H1 (cell line): Measurements from ENCODE around the gene HDAC11. TPM values are rescaled to one million over a fixed set of nuclear protein-coding genes. Genes with fewer than 3 reads are reported as not detected.
"Not testable (repeated sequence)": the region's sequence is repeated elsewhere in the genome, so short reads cannot be mapped to it uniquely, and the experiment has no call there.

ENCODE experiments used
- CTCF ChIA-PET: fragments of 300-600 bp; sonication (Branson Sonifier 250); formaldehyde crosslinking; loops from one replicate; lab custom pipeline; 2021; ENCODE audit not compliant: partially characterized antibody; lab: Charles Lee
- POLR2A ChIA-PET: fragments of 300-600 bp; sonication (Branson Sonifier 250); formaldehyde crosslinking; loops from one replicate; lab custom pipeline; 2021; ENCODE audit warnings: inconsistent platforms; ENCODE audit not compliant: partially characterized antibody; lab: Charles Lee
- DNase-seq, 2 experiments: peaks; one replicate each; pipeline versions ENCODE4 v3.0.0 to v3.0.0-alpha.2; 2010 to 2022; ENCODE audit warnings: low spot score in 2 of 2, low read depth in 1 of 2, mixed read lengths in 1 of 2
- FAIRE-seq: peaks from 2 replicates; lab custom pipeline; 2011; peaks lifted over from hg19 to GRCh38; lab: Jason Lieb, UNC
- H2AFZ ChIP-seq: 2 replicates; pipeline ENCODE4 v1.8.1; 2012; ENCODE audit warnings: low read length, inconsistent platforms
- H2AK5ac ChIP-seq: 2 replicates; pipeline ENCODE4 v1.6.1; 2013; ENCODE audit warnings: low read depth, low read length
- H2BK120ac ChIP-seq: replicated peaks from 2 replicates; pipeline ENCODE3; 2013; ENCODE audit warnings: low read depth, low read length, inconsistent platforms
- H2BK12ac ChIP-seq: 2 replicates; pipeline ENCODE4 v1.6.1; 2013; ENCODE audit warnings: low read depth, low read length
- H2BK15ac ChIP-seq: 2 replicates; pipeline ENCODE4 v1.6.1; 2013; ENCODE audit warnings: low read length
- H2BK20ac ChIP-seq: 2 replicates; pipeline ENCODE4 v1.6.1; 2013; ENCODE audit warnings: low read length
- H2BK5ac ChIP-seq: 2 replicates; pipeline ENCODE4 v1.6.1; 2013; ENCODE audit warnings: low read depth, low read length
- H3K14ac ChIP-seq: 2 replicates; pipeline ENCODE4 v1.6.1; 2013; ENCODE audit warnings: inconsistent platforms; ENCODE audit not compliant: insufficient read length
- H3K18ac ChIP-seq: 2 replicates; pipeline ENCODE4 v1.6.1; 2013; ENCODE audit warnings: low read length; ENCODE audit errors: extremely low read depth
- H3K23ac ChIP-seq: 2 replicates; pipeline ENCODE4 v1.6.1; 2013; ENCODE audit warnings: inconsistent platforms; ENCODE audit not compliant: insufficient read length
- H3K23me2 ChIP-seq: 2 replicates; pipeline ENCODE4 v1.6.1; 2013; ENCODE audit warnings: low read depth, low read length
- H3K27ac ChIP-seq: 2 replicates; pipeline ENCODE4 v1.6.1; 2011; ENCODE audit warnings: low read depth, low read length, inconsistent platforms
- H3K27me3 ChIP-seq, 4 experiments: replicated peaks in 1 of 4; 1 replicate in 1 of 4; 2 replicates in 3 of 4; pipeline versions ENCODE4 v1.6.1 to v1.8.1; 2011 to 2013; ENCODE audit warnings: low read length in 3 of 4, mild to moderate bottlenecking in 3 of 4, inconsistent platforms in 2 of 4, mixed read lengths in 2 of 4, moderate library complexity in 1 of 4; ENCODE audit not compliant: control insufficient read depth in 3 of 4, insufficient read depth in 3 of 4; ENCODE audit errors: extremely low read depth in 1 of 4
- H3K36me3 ChIP-seq, 4 experiments: 2 replicates each; pipeline versions ENCODE4 v1.6.1 to v1.8.1; 2011 to 2013; ENCODE audit warnings: mild to moderate bottlenecking in 4 of 4, low read length in 3 of 4, moderate library complexity in 2 of 4, control low read depth in 1 of 4, inconsistent platforms in 1 of 4; ENCODE audit not compliant: insufficient read depth in 4 of 4, control insufficient read depth in 2 of 4
- H3K4ac ChIP-seq: replicated peaks from 2 replicates; pipeline ENCODE3; 2013; ENCODE audit warnings: low read length, low read depth, mixed read lengths, inconsistent platforms; ENCODE audit not compliant: insufficient read length
- H3K4me1 ChIP-seq, 4 experiments: replicated peaks in 1 of 4; 1 replicate in 1 of 4; 2 replicates in 3 of 4; pipeline versions ENCODE4 v1.6.1 to v1.8.1; 2011 to 2013; ENCODE audit warnings: low read length in 3 of 4, inconsistent platforms in 2 of 4, mixed read lengths in 1 of 4; ENCODE audit not compliant: insufficient read depth in 4 of 4, control insufficient read depth in 3 of 4
- H3K4me2 ChIP-seq, 2 experiments: 2 replicates each; pipeline versions ENCODE4 v1.6.1 to v1.8.1; 2011 to 2013; ENCODE audit warnings: low read depth in 2 of 2, low read length in 2 of 2, control low read depth in 1 of 2, inconsistent platforms in 1 of 2, mild to moderate bottlenecking in 1 of 2; ENCODE audit not compliant: insufficient read depth in 1 of 2
- H3K4me3 ChIP-seq, 4 experiments: fragments of 200-600, 300-600 bp in 1 of 4; sonication (generic), shearing (Covaris generic), sonication (Bioruptor Twin) in 1 of 4; 2 replicates each; pipeline versions ENCODE4 v1.5.1 to v1.8.1; 2011 to 2016; ENCODE audit warnings: low read length in 4 of 4, low read depth in 3 of 4, control low read depth in 2 of 4, inconsistent platforms in 2 of 4, mild to moderate bottlenecking in 2 of 4, mixed read lengths in 1 of 4, moderate library complexity in 1 of 4; ENCODE audit not compliant: insufficient read depth in 2 of 4; ENCODE audit errors: extremely low read depth in 1 of 4
- H3K56ac ChIP-seq: replicated peaks from 2 replicates; pipeline ENCODE3; 2013; ENCODE audit warnings: low read depth, mild to moderate bottlenecking, mixed read lengths, low read length, inconsistent platforms; ENCODE audit not compliant: insufficient read length
- H3K79me1 ChIP-seq: 2 replicates; pipeline ENCODE4 v1.6.1; 2013; ENCODE audit warnings: low read depth, low read length, control low read depth
- H3K79me2 ChIP-seq, 2 experiments: 2 replicates each; pipeline versions ENCODE4 v1.6.1 to v1.8.1; 2012 to 2013; ENCODE audit warnings: low read length in 2 of 2, mild to moderate bottlenecking in 2 of 2, inconsistent platforms in 1 of 2; ENCODE audit not compliant: insufficient read depth in 2 of 2, control insufficient read depth in 1 of 2
- H3K9ac ChIP-seq, 4 experiments: replicated peaks in 1 of 4; 1 replicate in 1 of 4; 2 replicates in 3 of 4; pipeline versions ENCODE4 v1.6.1 to v1.8.1; 2011 to 2013; ENCODE audit warnings: low read depth in 3 of 4, low read length in 3 of 4, control low read depth in 2 of 4, mild to moderate bottlenecking in 2 of 4, moderate library complexity in 2 of 4, inconsistent platforms in 1 of 4; ENCODE audit errors: extremely low read depth in 1 of 4
- H3K9me3 ChIP-seq, 2 experiments: 2 replicates each; pipeline versions ENCODE4 v1.6.1 to v1.8.1; 2012 to 2013; ENCODE audit warnings: mild to moderate bottlenecking in 2 of 2, moderate library complexity in 2 of 2, control low read depth in 1 of 2, inconsistent platforms in 1 of 2, low read depth in 1 of 2, low read length in 1 of 2, mixed read lengths in 1 of 2; ENCODE audit not compliant: insufficient read depth in 2 of 2
- H4K20me1 ChIP-seq, 2 experiments: replicated peaks in 1 of 2; 2 replicates each; pipeline versions ENCODE3 to v1.8.1; 2011 to 2013; ENCODE audit warnings: inconsistent platforms in 2 of 2, low read length in 2 of 2, mild to moderate bottlenecking in 1 of 2; ENCODE audit not compliant: insufficient read depth in 2 of 2, control insufficient read depth in 1 of 2
- H4K5ac ChIP-seq: 2 replicates; pipeline ENCODE4 v1.6.1; 2013; ENCODE audit warnings: low read length, low read depth, mixed read lengths, inconsistent platforms; ENCODE audit not compliant: insufficient read length
- H4K8ac ChIP-seq: 2 replicates; pipeline ENCODE4 v1.8.0; 2013; ENCODE audit warnings: mild to moderate bottlenecking, moderate library complexity, low read length, inconsistent platforms; ENCODE audit not compliant: insufficient read depth; ENCODE audit errors: extremely low read depth
- H4K91ac ChIP-seq: replicated peaks from 2 replicates; pipeline ENCODE3; 2013; ENCODE audit warnings: low read length, mixed read lengths, inconsistent platforms; ENCODE audit not compliant: insufficient read length
- WGBS, 2 experiments: shearing (Covaris generic) in 1 of 2; methylation state at CpG; one replicate each; pipeline versions ENCODE4 v1.1.6 to v1.1.7; 2013 to 2015; ENCODE audit warnings: low lambda C conversion rate in 2 of 2, mixed read lengths in 2 of 2, inconsistent platforms in 1 of 2, low coverage in 1 of 2, missing lambda C conversion rate in 1 of 2; ENCODE audit not compliant: insufficient replicate concordance in 2 of 2, insufficient coverage in 1 of 2, insufficient read length in 1 of 2; ENCODE audit errors: extremely low coverage in 1 of 2, missing lambda C conversion rate in 1 of 2; 5-methylcytosine and 5-hydroxymethylcytosine counted together
- polyA plus RNA-seq, 7 experiments: library from polyadenylated mRNA; depleted of rRNA in 3 of 7; stranded (reverse) in 5 of 7; unstranded in 2 of 7; fragments of >200 nt in 5 of 7; fragments of 200-250 nt in 2 of 7; gene quantifications; 1 replicate in 5 of 7; 2 replicates in 1 of 7; 4 replicates in 1 of 7; pipeline versions ENCODE4 v1.2.1 to v1.2.3, GENCODE V29; 2011 to 2013; ENCODE audit warnings: missing spikeins in 2 of 7, mixed read lengths in 2 of 7
- total RNA-seq: library from RNA; stranded (reverse); fragmentation: NEBNext Ultra II Directional; extraction: Animal tissue kit (Norgen Biotek cat#: 25700); gene quantifications from 2 replicates; pipeline ENCODE4 v1.2.1, GENCODE V29; 2021

The HDAC11 gene
- total and polyA plus RNA-seq, 2 of the 8 experiments (the other 6 are each of a cell fraction or from before 2014, with no cell fraction given), result 6.8 to 7.4 TPM

DNA sequence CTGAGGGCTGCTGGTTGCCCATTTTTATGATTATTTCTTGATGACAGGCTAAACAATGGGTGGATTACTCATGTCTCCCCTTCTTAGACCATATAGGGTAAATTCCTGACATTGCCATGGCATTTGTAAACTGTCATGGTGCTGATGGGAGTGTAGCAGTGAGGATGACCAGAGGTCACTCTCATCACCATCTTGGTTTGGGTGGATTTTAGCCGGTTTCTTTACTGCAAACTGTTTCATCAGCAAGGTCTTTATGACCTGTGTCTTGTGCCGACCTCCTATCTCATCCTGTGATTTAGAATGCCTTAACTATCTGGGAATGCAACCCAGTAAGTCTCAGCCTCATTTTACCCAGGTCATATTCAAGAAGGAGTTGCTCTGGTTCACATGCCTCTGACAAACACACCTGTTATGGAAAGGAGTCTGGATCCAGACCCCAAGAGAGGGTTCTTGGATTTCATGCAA is 49.7 kb upstream of the HDAC11 start:
- CTCF ChIA-PET, H3K4ac ChIP-seq, H3K4me3 ChIP-seq, H2AFZ ChIP-seq, H3K36me3 ChIP-seq, H3K27me3 ChIP-seq, H3K23ac ChIP-seq, H4K91ac ChIP-seq, H4K5ac ChIP-seq, H4K20me1 ChIP-seq, H2BK15ac ChIP-seq, H2BK120ac ChIP-seq, H2AK5ac ChIP-seq, H3K9ac ChIP-seq, H3K14ac ChIP-seq, H4K8ac ChIP-seq, H2BK5ac ChIP-seq, H3K4me2 ChIP-seq, DNase-seq, H3K4me1 ChIP-seq, H2BK20ac ChIP-seq, H3K18ac ChIP-seq, H3K9me3 ChIP-seq, H3K79me2 ChIP-seq, H3K23me2 ChIP-seq, H3K79me1 ChIP-seq, H2BK12ac ChIP-seq, FAIRE-seq, H3K27ac ChIP-seq, H3K56ac ChIP-seq: not testable (repeated sequence)
- WGBS, 2 experiments, result 93% methylated on average over 2 of the region's 2 CpGs; no CpG with 5 or more reads in 1 of the 2 experiments
- POLR2A ChIA-PET, result interaction anchor here (1.2 kb wide), 1 partner anchor 12 kb away, joined by 4 read pairs; no protein-coding TSS in a partner anchor
